CD4-positive, alpha-beta T cell treated with Interferon gamma for 1 hour (primary cell): Measurements from ENCODE around the gene CLHC1.
A peak's percentile ranks its signal among the peaks of the same experiment; 100 is the strongest.
"Not testable (repeated sequence)": the region's sequence is repeated elsewhere in the genome, so short reads cannot be mapped to it uniquely, and the experiment has no call there.

Source experiments
- DNase-seq: peaks from one replicate; pipeline ENCODE4 v3.0.0-alpha.2; 2020

CLHC1 gene

GRCh38 chr2:55232084-55232862, at the start of gene CLHC1, which contains the start of gene RPS27A:
CLHC1 (minus strand) TSS chr2:55232293; CDS start chr2:55222411, 9,882 bp downstream.
RPS27A (plus strand) TSS chr2:55232688; CDS start chr2:55232825, 137 bp downstream.
- peak; percentile 89 for DNase-seq

GRCh38 chr2:55280851-55281546, 48.9 kb upstream of the CLHC1 start:
- not testable (repeated sequence) for DNase-seq

- not testable (repeated sequence) for DNase-seq
These were observed 47.8 kb upstream of the CLHC1 start for GRCh38 chr2:55279859-55280424.

GRCh38 chr2:55279214-55279835, 47.2 kb upstream of the CLHC1 start:
- not testable (repeated sequence) for DNase-seq

- no peak for DNase-seq
These were observed 45.2 kb upstream of the CLHC1 start for GRCh38 chr2:55277310-55277709.

GRCh38 chr2:55274346-55274745, 42.3 kb upstream of the CLHC1 start:
- not testable (repeated sequence) for DNase-seq

GRCh38 chr2:55269645-55269990, 37.5 kb upstream of the CLHC1 start:
- no peak for DNase-seq

GRCh38 chr2:55268907-55269644, 37.0 kb upstream of the CLHC1 start, which contains the start of gene MTIF2:
MTIF2 (minus strand) TSS chr2:55269231; CDS start chr2:55263858, 5,373 bp downstream.
- DNase-seq, result peak; percentile 88

- DNase-seq, result no peak
These were observed 36.3 kb upstream of the CLHC1 start for GRCh38 chr2:55268288-55268906.

GRCh38 chr2:55259586-55259985, 27.5 kb upstream of the CLHC1 start:
- DNase-seq, result not testable (repeated sequence)

GRCh38 chr2:55252832-55253231, 20.7 kb upstream of the CLHC1 start:
- no peak for DNase-seq

- DNase-seq, result no peak
These were observed 14.9 kb upstream of the CLHC1 start for GRCh38 chr2:55247025-55247424.

GRCh38 chr2:55245411-55245810, 13.3 kb upstream of the CLHC1 start:
- no peak for DNase-seq

- DNase-seq, result no peak
These were observed 10.5 kb upstream of the CLHC1 start for GRCh38 chr2:55242617-55243016.

- DNase-seq, result not testable (repeated sequence)
These were observed 9.5 kb upstream of the CLHC1 start for GRCh38 chr2:55241582-55241981.

- no peak for DNase-seq
These were observed 7.6 kb upstream of the CLHC1 start for GRCh38 chr2:55239656-55240222.

GRCh38 chr2:55236992-55237543, 5.0 kb upstream of the CLHC1 start:
- DNase-seq, result no peak

GRCh38 chr2:55235724-55236538, 3.8 kb upstream of the CLHC1 start:
- no peak for DNase-seq

GRCh38 chr2:55233658-55233940, 1.5 kb upstream of the CLHC1 start:
- DNase-seq, result no peak

- DNase-seq, result peak; percentile 62
These were observed 967 bp upstream of the CLHC1 start for GRCh38 chr2:55232863-55233657.
